K562 (cell line): ENCODE results near the gene SYT7. TPM values are rescaled to one million over a fixed set of nuclear protein-coding genes. Genes with fewer than 3 reads are reported as not detected.

Experiments
- ATAC-seq: fragments of 200-7000 bp; cut with Tn5 transposase; 3 replicates; pipeline ENCODE4 v1.9.1; 2020; ENCODE audit warnings: moderate library complexity
- BruUV-seq: library from RNA; stranded (reverse); fragments of 400-500 nt; replicated peaks from 2 replicates; lab custom pipeline; 2021; lab: Mats Ljungman, UMichigan
- CTCF ChIA-PET: fragments of 300-600 bp; formaldehyde crosslinking; extraction: SDS; loops from one replicate; lab custom pipeline; 2021; ENCODE audit warnings: low intra/inter-chr PET ratio; lab: Yijun Ruan, JAX
- POLR2A ChIA-PET: fragments of 300-600, 350-650 bp; sonication (Branson Sonifier 250); formaldehyde crosslinking; extraction: SDS; loops from one replicate; lab custom pipeline; 2021; ENCODE audit warnings: antibody characterized with exemption, inconsistent platforms; lab: Yijun Ruan, JAX
- DNase-seq, 4 experiments: peaks; one replicate each; pipeline versions ENCODE4 v3.0.0 to v3.0.0-alpha.2; 2011 to 2018; ENCODE audit warnings: low spot score in 3 of 4, mixed read lengths in 3 of 4; ENCODE audit errors: extremely low read depth in 1 of 4
- FAIRE-seq: peaks from 2 replicates; lab custom pipeline; 2011; peaks lifted over from hg19 to GRCh38; lab: Jason Lieb, UNC
- H2AFZ ChIP-seq: 2 replicates; pipeline ENCODE4 v1.6.0; 2011; ENCODE audit warnings: low read depth, low read length, control low read depth, inconsistent platforms
- H3K27ac ChIP-seq: fragments of 200-600 bp; 3 replicates; pipeline ENCODE4 v1.8.0; 2011; ENCODE audit warnings: low read depth, mild to moderate bottlenecking, control low read depth, inconsistent platforms, low read length, moderate library complexity, mixed read lengths; ENCODE audit errors: extremely low read depth
- H3K27me3 ChIP-seq, 2 experiments: fragments of 300-600 bp in 1 of 2; 2 replicates in 1 of 2; 3 replicates in 1 of 2; pipeline versions ENCODE4 v1.6.0 to v1.8.0; 2011; ENCODE audit warnings: inconsistent platforms in 2 of 2, low read length in 2 of 2, mild to moderate bottlenecking in 1 of 2, mixed read lengths in 1 of 2, moderate library complexity in 1 of 2; ENCODE audit not compliant: control insufficient read depth in 2 of 2, insufficient read depth in 2 of 2
- H3K36me3 ChIP-seq: fragments of 300-600 bp; 3 replicates; pipeline ENCODE4 v1.8.0; 2011; ENCODE audit warnings: mild to moderate bottlenecking, low read length, inconsistent platforms; ENCODE audit not compliant: control insufficient read depth, insufficient read depth
- H3K4me1 ChIP-seq, 2 experiments: fragments of 200-600 bp in 1 of 2; replicated peaks in 1 of 2; 2 replicates in 1 of 2; 3 replicates in 1 of 2; pipeline versions ENCODE4 v1.5.1 to v1.8.0; 2011; ENCODE audit warnings: inconsistent platforms in 2 of 2, low read length in 2 of 2, mild to moderate bottlenecking in 1 of 2, mixed read lengths in 1 of 2, moderate library complexity in 1 of 2; ENCODE audit not compliant: control insufficient read depth in 2 of 2, insufficient read depth in 2 of 2
- H3K4me2 ChIP-seq: 2 replicates; pipeline ENCODE4 v1.6.1; 2011; ENCODE audit warnings: low read length, control low read depth, inconsistent platforms, mixed read lengths; ENCODE audit not compliant: insufficient read depth
- H3K4me3 ChIP-seq: fragments of 200-600 bp; sonication (generic), shearing (Covaris generic); 2 replicates; pipeline ENCODE4 v1.5.1; 2016; ENCODE audit warnings: control low read depth, inconsistent platforms
- H3K79me2 ChIP-seq: fragments of 200-600 bp; 3 replicates; pipeline ENCODE4 v1.8.0; 2011; ENCODE audit warnings: low read length, inconsistent platforms; ENCODE audit not compliant: control insufficient read depth, insufficient read depth
- H3K9ac ChIP-seq, 2 experiments: 2 replicates each; pipeline versions ENCODE4 v1.6.0 to v1.6.1; 2011; ENCODE audit warnings: low read depth in 2 of 2, low read length in 2 of 2, control low read depth in 1 of 2, inconsistent platforms in 1 of 2, mild to moderate bottlenecking in 1 of 2, mixed read lengths in 1 of 2; ENCODE audit not compliant: insufficient read depth in 1 of 2
- H3K9me1 ChIP-seq: one replicate; pipeline ENCODE4 v1.6.0; 2011; ENCODE audit warnings: inconsistent platforms, mild to moderate bottlenecking, low read length, moderate library complexity; ENCODE audit not compliant: control insufficient read depth, insufficient read depth
- H3K9me3 ChIP-seq: replicated peaks from 2 replicates; pipeline ENCODE4 v1.5.1; 2011; ENCODE audit warnings: low read depth, low read length, inconsistent platforms; ENCODE audit not compliant: control insufficient read depth, insufficient read depth
- H4K20me1 ChIP-seq: replicated peaks from 2 replicates; pipeline ENCODE4 v1.6.1; 2011; ENCODE audit warnings: low read length, inconsistent platforms, mixed read lengths; ENCODE audit not compliant: control insufficient read depth, insufficient read depth
- ARID2 ChIP-seq: fragments of 450-650 bp; IDR thresholded peaks from 2 replicates; pipeline ENCODE4 v1.6.1; 2017; ENCODE audit warnings: antibody characterized with exemption, mild to moderate bottlenecking
- BRF1 ChIP-seq: IDR thresholded peaks from 3 replicates; pipeline ENCODE4 v1.6.1; 2011; ENCODE audit warnings: borderline replicate concordance, mild to moderate bottlenecking; ENCODE audit not compliant: insufficient read length; ENCODE audit errors: extremely low read depth
- CBFA2T3 ChIP-seq: fragments of 450-650 bp; IDR thresholded peaks from 2 replicates; pipeline ENCODE4 v1.6.1; 2017
- CHD4 ChIP-seq: fragments of 200-600 bp; sonication (generic); IDR thresholded peaks from 3 replicates; pipeline ENCODE4 v1.6.1; 2012; ENCODE audit warnings: low read depth, mild to moderate bottlenecking, mixed read lengths, low read length, inconsistent platforms; ENCODE audit not compliant: insufficient read depth, insufficient replicate concordance, poor library complexity, severe bottlenecking
- DMBX1 ChIP-seq: fragments of 250-450 bp; sonication (Bioruptor Pico); IDR thresholded peaks from 2 replicates; pipeline ENCODE4 v1.8.0; 2022; ENCODE audit warnings: inconsistent platforms, mild to moderate bottlenecking, moderate library complexity, borderline replicate concordance
- LARP7 ChIP-seq: fragments of 450-650 bp; IDR thresholded peaks from 2 replicates; pipeline ENCODE4 v1.6.1; 2016
- MYBL2 ChIP-seq, 2 experiments: fragments of 450-650 bp in 1 of 2; sonication (generic) in 1 of 2; formaldehyde crosslinking in 1 of 2; IDR thresholded peaks; 2 replicates each; pipeline versions ENCODE4 v1.6.1 to v1.8.1; 2017 to 2022; ENCODE audit warnings: borderline replicate concordance in 1 of 2, inconsistent platforms in 1 of 2, low read depth in 1 of 2, mild to moderate bottlenecking in 1 of 2, missing genetic modification reagents in 1 of 2, moderate library complexity in 1 of 2
- NFE2L1 ChIP-seq: fragments of 450-650 bp; IDR thresholded peaks from 2 replicates; pipeline ENCODE4 v1.6.1; 2016; ENCODE audit warnings: missing genetic modification characterization, low read depth, mild to moderate bottlenecking, missing compliant biosample characterization, moderate library complexity, borderline replicate concordance
- NFRKB ChIP-seq: fragments of 450-650 bp; IDR thresholded peaks from 2 replicates; pipeline ENCODE4 v1.6.1; 2016; ENCODE audit warnings: low read depth
- TAF15 ChIP-seq: fragments of 200-400 bp; formaldehyde crosslinking; IDR thresholded peaks from 2 replicates; pipeline ENCODE4 v1.6.1; 2017; ENCODE audit warnings: mild to moderate bottlenecking, low read depth, low read length, moderate library complexity
- WGBS: fragments of 100-300 bp; shearing (Covaris generic); methylation state at CpG from one replicate; pipeline ENCODE4 v1.1.6; 2016; ENCODE audit warnings: low coverage, mixed read lengths; ENCODE audit not compliant: insufficient coverage; ENCODE audit errors: missing lambda C conversion rate; 5-methylcytosine and 5-hydroxymethylcytosine counted together
- in situ Hi-C: fragments of 300-500 bp; cut with MboI; formaldehyde crosslinking; loops from 4 replicates; pipeline ENCODE4 v1.15.0; 2018; ENCODE audit warnings: inconsistent platforms, mixed read lengths
- intact Hi-C: fragments of 100-400 bp; cut with micrococcal nuclease; formaldehyde crosslinking; loops from 2 replicates; pipeline ENCODE4 v1.14.2; 2022
- polyA plus RNA-seq, 8 experiments: library from polyadenylated mRNA; depleted of rRNA in 4 of 8; stranded (reverse) in 5 of 8; unstranded in 3 of 8; fragments of >200 nt; fragmentation: Nextera tagmentation in 2 of 8; fragmentation: Illumina TruSeq in 1 of 8; extraction: Ambion mirVana in 2 of 8; extraction: Trizol in 1 of 8; gene quantifications; 2 replicates each; pipeline versions ENCODE4 v1.2.1 to v1.2.3, GENCODE V29; 2011 to 2014; ENCODE audit warnings: inconsistent platforms in 1 of 8, missing spikeins in 1 of 8
- total RNA-seq, 7 experiments: library from RNA; depleted of rRNA in 6 of 7; stranded (reverse); fragments of >200 nt in 6 of 7; fragmentation: Illumina TruSeq in 2 of 7; extraction: Trizol in 2 of 7; gene quantifications; 2 replicates each; pipeline versions ENCODE4 v1.2.1 to v1.2.3, GENCODE V29; 2011 to 2021; ENCODE audit warnings: low replicate concordance in 1 of 7
- TF ChIP-seq, protein P1 (sequence below), 2 experiments: fragments of 450-650 bp; IDR thresholded peaks; 2 replicates each; pipeline ENCODE4 v1.6.1; 2018; ENCODE audit warnings: mild to moderate bottlenecking in 2 of 2, low read depth in 1 of 2; ENCODE audit not compliant: partially characterized antibody in 2 of 2
- TF ChIP-seq, protein P2 (sequence below): fragments of 250-450 bp; sonication (Bioruptor Pico); IDR thresholded peaks from 2 replicates; pipeline ENCODE4 v1.4.0; 2020; ENCODE audit warnings: borderline replicate concordance
- TF ChIP-seq, protein P3 (sequence below): fragments of 450-650 bp; formaldehyde crosslinking; IDR thresholded peaks from 2 replicates; pipeline ENCODE4 v1.4.0; 2020; ENCODE audit warnings: mild to moderate bottlenecking, moderate library complexity

Gene SYT7
- total and polyA plus RNA-seq, 9 of the 15 experiments (the other 6 are each of a cell fraction or from before 2014, with no cell fraction given), result 0.01 to 0.51 (median 0.16) TPM; not detected in 1

DNA sequence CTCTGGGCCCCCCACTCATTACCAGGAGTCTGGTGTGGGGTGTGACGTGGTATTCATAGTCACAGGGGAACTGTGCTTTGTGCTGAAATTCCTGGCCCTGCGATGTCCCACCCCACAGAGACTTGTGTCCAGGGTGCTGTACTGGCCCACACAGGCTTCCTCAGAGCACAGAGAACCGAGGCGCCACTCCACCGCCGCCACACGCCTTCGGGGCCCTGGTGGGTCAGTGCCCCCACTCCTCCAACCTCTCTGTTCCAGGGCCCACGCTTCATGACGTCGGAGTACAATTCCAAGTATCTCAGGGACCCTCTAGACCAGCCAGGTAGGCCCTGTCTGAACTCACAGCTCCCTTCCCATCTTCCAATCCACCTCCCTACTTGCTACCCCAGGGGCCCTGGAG is 95.8 kb downstream of the SYT7 start:
- no peak for DNase-seq
- H3K27me3 ChIP-seq, result peaks cover 44 to 73% of the 10 kb centered on the region in 2 experiments
- TF ChIP-seq BRF1, result no peak
- no peak for TF ChIP-seq ARID2
- no peak for TF ChIP-seq CHD4
- TF ChIP-seq DMBX1 (CRISPR knock-in tag), result no peak
- TF ChIP-seq NFRKB, result no peak
- no peak for TF ChIP-seq LARP7
- TF ChIP-seq, protein P1, sequence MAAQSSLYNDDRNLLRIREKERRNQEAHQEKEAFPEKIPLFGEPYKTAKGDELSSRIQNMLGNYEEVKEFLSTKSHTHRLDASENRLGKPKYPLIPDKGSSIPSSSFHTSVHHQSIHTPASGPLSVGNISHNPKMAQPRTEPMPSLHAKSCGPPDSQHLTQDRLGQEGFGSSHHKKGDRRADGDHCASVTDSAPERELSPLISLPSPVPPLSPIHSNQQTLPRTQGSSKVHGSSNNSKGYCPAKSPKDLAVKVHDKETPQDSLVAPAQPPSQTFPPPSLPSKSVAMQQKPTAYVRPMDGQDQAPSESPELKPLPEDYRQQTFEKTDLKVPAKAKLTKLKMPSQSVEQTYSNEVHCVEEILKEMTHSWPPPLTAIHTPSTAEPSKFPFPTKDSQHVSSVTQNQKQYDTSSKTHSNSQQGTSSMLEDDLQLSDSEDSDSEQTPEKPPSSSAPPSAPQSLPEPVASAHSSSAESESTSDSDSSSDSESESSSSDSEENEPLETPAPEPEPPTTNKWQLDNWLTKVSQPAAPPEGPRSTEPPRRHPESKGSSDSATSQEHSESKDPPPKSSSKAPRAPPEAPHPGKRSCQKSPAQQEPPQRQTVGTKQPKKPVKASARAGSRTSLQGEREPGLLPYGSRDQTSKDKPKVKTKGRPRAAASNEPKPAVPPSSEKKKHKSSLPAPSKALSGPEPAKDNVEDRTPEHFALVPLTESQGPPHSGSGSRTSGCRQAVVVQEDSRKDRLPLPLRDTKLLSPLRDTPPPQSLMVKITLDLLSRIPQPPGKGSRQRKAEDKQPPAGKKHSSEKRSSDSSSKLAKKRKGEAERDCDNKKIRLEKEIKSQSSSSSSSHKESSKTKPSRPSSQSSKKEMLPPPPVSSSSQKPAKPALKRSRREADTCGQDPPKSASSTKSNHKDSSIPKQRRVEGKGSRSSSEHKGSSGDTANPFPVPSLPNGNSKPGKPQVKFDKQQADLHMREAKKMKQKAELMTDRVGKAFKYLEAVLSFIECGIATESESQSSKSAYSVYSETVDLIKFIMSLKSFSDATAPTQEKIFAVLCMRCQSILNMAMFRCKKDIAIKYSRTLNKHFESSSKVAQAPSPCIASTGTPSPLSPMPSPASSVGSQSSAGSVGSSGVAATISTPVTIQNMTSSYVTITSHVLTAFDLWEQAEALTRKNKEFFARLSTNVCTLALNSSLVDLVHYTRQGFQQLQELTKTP (IDR thresholded peaks at IDR 0.05; ENCODE audit: low read depth in 1 of 2, partially characterized antibody in 2 of 2), result no peak
- TF ChIP-seq NFE2L1 (tag), result no peak
- no peak for TF ChIP-seq CBFA2T3
- TF ChIP-seq, protein P2, sequence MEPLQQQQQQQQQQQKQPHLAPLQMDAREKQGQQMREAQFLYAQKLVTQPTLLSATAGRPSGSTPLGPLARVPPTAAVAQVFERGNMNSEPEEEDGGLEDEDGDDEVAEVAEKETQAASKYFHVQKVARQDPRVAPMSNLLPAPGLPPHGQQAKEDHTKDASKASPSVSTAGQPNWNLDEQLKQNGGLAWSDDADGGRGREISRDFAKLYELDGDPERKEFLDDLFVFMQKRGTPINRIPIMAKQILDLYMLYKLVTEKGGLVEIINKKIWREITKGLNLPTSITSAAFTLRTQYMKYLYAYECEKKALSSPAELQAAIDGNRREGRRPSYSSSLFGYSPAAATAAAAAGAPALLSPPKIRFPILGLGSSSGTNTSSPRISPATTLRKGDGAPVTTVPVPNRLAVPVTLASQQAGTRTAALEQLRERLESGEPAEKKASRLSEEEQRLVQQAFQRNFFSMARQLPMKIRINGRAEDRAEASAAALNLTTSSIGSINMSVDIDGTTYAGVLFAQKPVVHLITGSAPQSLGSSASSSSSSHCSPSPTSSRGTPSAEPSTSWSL (CRISPR knock-in tag), result no peak
- no peak for TF ChIP-seq MYBL2 (IDR thresholded peaks at IDR 0.05; ENCODE audit: low read depth)
- TF ChIP-seq MYBL2 (CRISPR knock-in tag; IDR thresholded peaks at IDR 0.05; ENCODE audit: borderline replicate concordance), result no peak
- TF ChIP-seq, protein P3, sequence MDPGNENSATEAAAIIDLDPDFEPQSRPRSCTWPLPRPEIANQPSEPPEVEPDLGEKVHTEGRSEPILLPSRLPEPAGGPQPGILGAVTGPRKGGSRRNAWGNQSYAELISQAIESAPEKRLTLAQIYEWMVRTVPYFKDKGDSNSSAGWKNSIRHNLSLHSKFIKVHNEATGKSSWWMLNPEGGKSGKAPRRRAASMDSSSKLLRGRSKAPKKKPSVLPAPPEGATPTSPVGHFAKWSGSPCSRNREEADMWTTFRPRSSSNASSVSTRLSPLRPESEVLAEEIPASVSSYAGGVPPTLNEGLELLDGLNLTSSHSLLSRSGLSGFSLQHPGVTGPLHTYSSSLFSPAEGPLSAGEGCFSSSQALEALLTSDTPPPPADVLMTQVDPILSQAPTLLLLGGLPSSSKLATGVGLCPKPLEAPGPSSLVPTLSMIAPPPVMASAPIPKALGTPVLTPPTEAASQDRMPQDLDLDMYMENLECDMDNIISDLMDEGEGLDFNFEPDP (CRISPR knock-in tag), result no peak
- TF ChIP-seq TAF15, result no peak
- in situ Hi-C loops, result no loop called here
- ATAC-seq, result no peak
- CTCF ChIA-PET, result no interaction called here
- H3K9me3 ChIP-seq, result no peaks in the 10 kb centered on the region
- no peak for FAIRE-seq
- H3K36me3 ChIP-seq, result no peaks in the 10 kb centered on the region
- no peak overlapping the region for H3K4me2 ChIP-seq
- no peak overlapping the region for H2AFZ ChIP-seq
- WGBS, result 3% methylated on average over 11 of the region's 11 CpGs
- H3K9ac ChIP-seq, result no peak overlapping the region; a peak in 1 of 4 replicates
- H3K4me1 ChIP-seq, result peaks cover 3 to 40% of the 10 kb centered on the region in 2 experiments; a peak in 3 of 5 replicates
- no peak overlapping the region for H3K27ac ChIP-seq
- peaks cover 5% of the 10 kb centered on the region; the same call in 1 of the 2 replicates for H4K20me1 ChIP-seq
- POLR2A ChIA-PET, result interaction anchor here (0.9 kb wide), 1 partner anchor 36 kb away, joined by 3 read pairs; no protein-coding TSS in a partner anchor
- no peaks in the 10 kb centered on the region for H3K9me1 ChIP-seq
- H3K4me3 ChIP-seq, result no peak overlapping the region
- intact Hi-C loops, result no loop called here
- H3K79me2 ChIP-seq, result no peaks in the 10 kb centered on the region
- no TSS peak for BruUV-seq
